GM12801 (cell line): ENCODE measurements around the gene CLN6.

Source experiments
- CTCF ChIP-seq: IDR thresholded peaks from one replicate; pipeline ENCODE4 v1.5.1; 2011; ENCODE audit warnings: control low read depth; ENCODE audit not compliant: insufficient read length; ENCODE audit errors: extremely low read depth

The CLN6 gene

GRCh38 chr15:68192804-68193486 is 36.6 kb downstream of the CLN6 start:
- TF ChIP-seq CTCF = no peak

- no peak for TF ChIP-seq CTCF
These were observed 37.4 kb downstream of the CLN6 start for GRCh38 chr15:68192117-68192516.

- TF ChIP-seq CTCF = no peak
These were observed 38.0 kb downstream of the CLN6 start for GRCh38 chr15:68191555-68191954.

- TF ChIP-seq CTCF = no peak
These were observed 39.5 kb downstream of the CLN6 start for GRCh38 chr15:68190048-68190447.

- no peak for TF ChIP-seq CTCF
These were observed 40.9 kb downstream of the CLN6 start for GRCh38 chr15:68188647-68189046.

- TF ChIP-seq CTCF = no peak
These were observed 42.0 kb downstream of the CLN6 start for GRCh38 chr15:68187559-68187958.

GRCh38 chr15:68186671-68187397 is 42.7 kb downstream of the CLN6 start:
- no peak for TF ChIP-seq CTCF
